ENCODE measurements around the gene VMA21.
A peak's percentile ranks its signal among the peaks of the same experiment; 100 is the strongest.

Gene VMA21, protein sequence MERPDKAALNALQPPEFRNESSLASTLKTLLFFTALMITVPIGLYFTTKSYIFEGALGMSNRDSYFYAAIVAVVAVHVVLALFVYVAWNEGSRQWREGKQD

GRCh38 chrX:151396825-151397740 lies at the start of gene VMA21:
Gene VMA21 (plus strand): TSS chrX:151397206. CDS start chrX:151397309, 103 bp downstream.
- POLR2A ChIA-PET, result interaction anchor here (1.1 to 1.8 kb wide), 5 partner anchors 13 to 414 kb away, joined by 3 to 9 read pairs (median 4); partner anchors contain the start of genes GPR50 and HMGB3

DNA sequence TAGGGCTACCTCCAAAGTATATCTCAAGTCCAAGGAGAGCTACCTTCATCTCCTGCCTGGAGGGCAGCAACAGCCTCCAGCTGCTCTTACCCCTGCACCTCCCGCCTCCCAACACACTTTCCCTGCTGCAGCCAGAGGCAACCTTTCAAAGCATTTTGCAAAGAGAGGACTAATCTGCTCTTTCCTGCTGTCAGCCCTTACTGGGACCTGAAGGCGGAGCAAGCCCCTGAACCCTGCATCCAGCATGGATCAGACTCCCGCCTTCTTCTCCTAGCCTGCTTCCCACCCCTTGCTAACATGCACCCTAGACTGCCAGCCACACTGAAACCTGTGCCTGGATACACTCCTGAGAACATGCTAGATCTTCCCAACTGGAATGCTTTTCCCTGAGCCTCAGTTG lies 37.7 kb upstream of the VMA21 start:
- POLR2A ChIA-PET, result no interaction called here
- TF ChIP-seq FOXA1 (IDR thresholded peaks at IDR 0.05) (no peak), BHLHE40 (IDR thresholded peaks at IDR 0.05; ENCODE audit: borderline replicate concordance) (no peak), FOXK2 (IDR thresholded peaks at IDR 0.05) (no peak), ELF4 (IDR thresholded peaks at IDR 0.05) (no peak), HDGF (IDR thresholded peaks at IDR 0.05; ENCODE audit: borderline replicate concordance) (no peak), SP1 (IDR thresholded peaks at IDR 0.05) (no peak), PKNOX1 (IDR thresholded peaks at IDR 0.05) (no peak), TARDBP (IDR thresholded peaks at IDR 0.05) (no peak), CTBP1 (IDR thresholded peaks at IDR 0.05; ENCODE audit: borderline replicate concordance) (no peak), ARNT (IDR thresholded peaks at IDR 0.05) (no peak), NFRKB (IDR thresholded peaks at IDR 0.05) (no peak), SUZ12 (IDR thresholded peaks at IDR 0.05) (no peak), LEF1 (IDR thresholded peaks at IDR 0.05; ENCODE audit: borderline replicate concordance) (no peak), FOXM1 (IDR thresholded peaks at IDR 0.05; ENCODE audit: borderline replicate concordance) (no peak)
- CTCF ChIA-PET, result interaction anchor here (0.7 to 2.0 kb wide), 5 partner anchors 25 to 369 kb away, joined by 4 to 6 read pairs (median 6); partner anchors contain the start of gene GPR50
- DNase-seq (ENCODE audit: extremely low spot score), result no peak

More at GRCh38 chrX:151396825-151397740, at the start of gene VMA21:
- TF ChIP-seq L3MBTL2 (conservative IDR thresholded peaks at IDR 0.05), result peak; percentile 97
- TF ChIP-seq ELF4 (IDR thresholded peaks at IDR 0.05), result 0 out of 2 replicates have a peak, but pooled peaks have one; percentile 27
- no peak for TF ChIP-seq ZNF384 (IDR thresholded peaks at IDR 0.05)
- peak; percentile 86 for DNase-seq (ENCODE audit: extremely low spot score)
- CTCF ChIA-PET, result no interaction called here

DNA sequence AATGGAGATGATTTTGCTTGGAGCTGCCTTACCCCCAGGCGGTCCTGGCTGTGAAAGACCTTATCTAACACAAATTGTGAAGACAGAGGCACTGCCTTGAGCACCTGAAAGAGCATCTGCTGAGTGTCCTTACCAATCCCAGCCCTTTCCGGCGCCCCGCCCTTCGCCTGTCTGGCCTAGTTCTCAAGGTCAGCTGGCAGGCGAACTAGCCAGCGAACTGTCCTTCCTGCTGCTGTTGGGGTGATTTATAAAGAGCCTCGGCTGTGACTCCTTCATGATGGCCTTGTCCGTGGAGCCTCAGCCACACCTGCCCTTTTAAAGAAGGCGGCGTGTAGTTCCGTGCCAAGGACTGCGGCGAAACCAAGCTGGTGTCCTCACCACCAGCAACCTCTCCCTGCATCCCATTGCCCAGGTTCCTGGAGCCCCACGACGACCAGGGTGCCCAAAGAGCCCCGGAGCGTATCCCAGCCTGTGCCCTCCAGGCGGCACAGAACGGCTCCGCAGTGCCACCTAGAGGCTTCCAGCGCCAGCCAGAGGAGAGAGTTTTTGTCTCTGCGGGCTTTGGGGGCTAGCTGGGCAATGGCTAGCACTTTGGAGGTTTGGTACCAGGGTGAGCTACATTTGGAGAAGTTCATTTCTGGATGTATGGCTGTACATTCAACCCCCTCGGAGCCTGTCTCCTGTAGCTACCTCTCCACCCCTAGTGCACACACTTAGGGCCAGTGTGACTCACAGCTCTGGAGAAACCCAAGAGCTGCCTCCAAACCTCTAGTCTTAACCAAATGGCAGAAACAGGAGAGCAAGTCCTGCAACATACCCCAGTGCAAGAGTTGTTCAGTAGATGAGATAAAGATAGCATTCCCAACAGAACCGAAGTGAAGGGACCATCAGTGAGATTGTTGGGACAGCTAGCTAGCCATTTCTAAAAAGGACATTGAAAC lies 36.8 kb upstream of the VMA21 start:
- CTCF ChIA-PET, result interaction anchor here (0.6 to 2.0 kb wide), 12 partner anchors 14 to 1888 kb away, joined by 3 to 6 read pairs (median 4); partner anchors contain the start of gene GPR50
- TF ChIP-seq ELF4 (IDR thresholded peaks at IDR 0.05), result no peak
- TF ChIP-seq ZNF384 (IDR thresholded peaks at IDR 0.05), result no peak
- no peak for TF ChIP-seq SP1 (IDR thresholded peaks at IDR 0.05)
- no peak for TF ChIP-seq TARDBP (IDR thresholded peaks at IDR 0.05)
- TF ChIP-seq L3MBTL2 (conservative IDR thresholded peaks at IDR 0.05), result no peak
- peak; percentile 71 for DNase-seq (ENCODE audit: extremely low spot score)
- POLR2A ChIA-PET, result interaction anchor here (1.0 kb wide), 1 partner anchor 36 kb away, joined by 3 read pairs; the partner anchor contains the start of gene VMA21

GRCh38 chrX:151363316-151363715 lies 33.7 kb upstream of the VMA21 start:
- TF ChIP-seq SP1 (IDR thresholded peaks at IDR 0.05) (no peak), SUZ12 (IDR thresholded peaks at IDR 0.05) (no peak), FOXA1 (IDR thresholded peaks at IDR 0.05) (no peak), CTBP1 (IDR thresholded peaks at IDR 0.05; ENCODE audit: borderline replicate concordance) (no peak), NFRKB (IDR thresholded peaks at IDR 0.05) (no peak), FOXM1 (IDR thresholded peaks at IDR 0.05; ENCODE audit: borderline replicate concordance) (no peak), PKNOX1 (IDR thresholded peaks at IDR 0.05) (no peak), ELF4 (IDR thresholded peaks at IDR 0.05) (no peak), ARNT (IDR thresholded peaks at IDR 0.05) (no peak), L3MBTL2 (conservative IDR thresholded peaks at IDR 0.05) (no peak), ZNF384 (IDR thresholded peaks at IDR 0.05) (no peak), LEF1 (IDR thresholded peaks at IDR 0.05; ENCODE audit: borderline replicate concordance) (no peak), HDGF (IDR thresholded peaks at IDR 0.05; ENCODE audit: borderline replicate concordance) (no peak)
- ChIA-PET CTCF (interaction anchor here (0.7 kb wide), 1 partner anchor 13 kb away, joined by 3 read pairs; no protein-coding TSS in a partner anchor), POLR2A (no interaction called here)
- no peak for DNase-seq (ENCODE audit: extremely low spot score)

GRCh38 chrX:151365579-151365978 lies 31.4 kb upstream of the VMA21 start:
- no peak for DNase-seq (ENCODE audit: extremely low spot score)

More at GRCh38 chrX:151365579-151365978, 31.4 kb upstream of the VMA21 start:
- ChIA-PET POLR2A (no interaction called here), CTCF (no interaction called here)
- no peak for TF ChIP-seq HDGF (IDR thresholded peaks at IDR 0.05; ENCODE audit: borderline replicate concordance)
- no peak for TF ChIP-seq ARNT (IDR thresholded peaks at IDR 0.05)
- TF ChIP-seq NFRKB (IDR thresholded peaks at IDR 0.05), result no peak
- no peak for TF ChIP-seq FOXA1 (IDR thresholded peaks at IDR 0.05)
- no peak for TF ChIP-seq BHLHE40 (IDR thresholded peaks at IDR 0.05; ENCODE audit: borderline replicate concordance)
- TF ChIP-seq SP1 (IDR thresholded peaks at IDR 0.05), result no peak
- no peak for TF ChIP-seq FOXK2 (IDR thresholded peaks at IDR 0.05)
- TF ChIP-seq TARDBP (IDR thresholded peaks at IDR 0.05), result no peak
- no peak for TF ChIP-seq SUZ12 (IDR thresholded peaks at IDR 0.05)
- TF ChIP-seq CTBP1 (IDR thresholded peaks at IDR 0.05; ENCODE audit: borderline replicate concordance), result no peak
- no peak for TF ChIP-seq FOXM1 (IDR thresholded peaks at IDR 0.05; ENCODE audit: borderline replicate concordance)
- TF ChIP-seq ZNF384 (IDR thresholded peaks at IDR 0.05), result no peak
- no peak for TF ChIP-seq L3MBTL2 (conservative IDR thresholded peaks at IDR 0.05)
